MM.1S (cell line): ENCODE results near the gene CELSR3.
A peak's percentile ranks its signal among the peaks of the same experiment; 100 is the strongest.

Source experiments
- DNase-seq: peaks from one replicate; pipeline ENCODE4 v3.0.0-alpha.2; 2015
- H2AFZ ChIP-seq: fragments of 300-600 bp; sonication (generic); 2 replicates; pipeline ENCODE4 v1.6.0; 2016; ENCODE audit warnings: antibody characterized with exemption, low read length
- H3F3A ChIP-seq: fragments of 300-600 bp; sonication (generic); 2 replicates; pipeline ENCODE4 v1.6.1; 2016; ENCODE audit warnings: mild to moderate bottlenecking, antibody characterized with exemption, low read length, moderate library complexity, mixed read lengths; ENCODE audit not compliant: insufficient read depth
- H3K27ac ChIP-seq: fragments of 300-600 bp; sonication (generic); 2 replicates; pipeline ENCODE4 v1.5.1; 2016; ENCODE audit warnings: mild to moderate bottlenecking, low read length
- H3K27me3 ChIP-seq: fragments of 300-600 bp; sonication (generic); replicated peaks from 2 replicates; pipeline ENCODE4 v1.6.0; 2016; ENCODE audit warnings: low read length; ENCODE audit not compliant: insufficient read depth
- H3K36me3 ChIP-seq: fragments of 300-600 bp; sonication (generic); replicated peaks from 2 replicates; pipeline ENCODE4 v1.6.1; 2016; ENCODE audit warnings: mild to moderate bottlenecking, low read length, mixed read lengths; ENCODE audit not compliant: insufficient read depth
- H3K4me1 ChIP-seq: fragments of 300-600 bp; sonication (generic); 2 replicates; pipeline ENCODE4 v1.6.1; 2016; ENCODE audit warnings: low read length, mixed read lengths
- H3K4me2 ChIP-seq: fragments of 300-600 bp; sonication (generic); 2 replicates; pipeline ENCODE4 v1.6.0; 2016; ENCODE audit warnings: low read depth, low read length
- H3K4me3 ChIP-seq: fragments of 300-600 bp; sonication (generic); 2 replicates; pipeline ENCODE4 v1.5.1; 2016; ENCODE audit warnings: low read length, mixed read lengths
- H3K79me2 ChIP-seq: fragments of 300-600 bp; sonication (generic); 2 replicates; pipeline ENCODE4 v1.6.1; 2016; ENCODE audit warnings: mixed run types, low read length, mixed read lengths
- H3K9ac ChIP-seq: fragments of 300-600 bp; sonication (generic); 2 replicates; pipeline ENCODE4 v1.6.1; 2016; ENCODE audit warnings: low read length, mixed read lengths
- H3K9me2 ChIP-seq: fragments of 300-600 bp; sonication (generic); replicated peaks from 2 replicates; pipeline ENCODE4 v1.6.1; 2016; ENCODE audit warnings: mild to moderate bottlenecking, low read length, mixed read lengths; ENCODE audit not compliant: insufficient read depth
- H3K9me3 ChIP-seq: fragments of 300-600 bp; sonication (generic); replicated peaks from 2 replicates; pipeline ENCODE4 v1.6.1; 2016; ENCODE audit warnings: mild to moderate bottlenecking, low read length, mixed read lengths; ENCODE audit not compliant: insufficient read depth
- H4K20me1 ChIP-seq: fragments of 300-600 bp; sonication (generic); 2 replicates; pipeline ENCODE4 v1.6.1; 2016; ENCODE audit warnings: mild to moderate bottlenecking, low read length, moderate library complexity, mixed read lengths; ENCODE audit not compliant: insufficient read depth
- CTCF ChIP-seq: fragments of 300-600 bp; sonication (generic); IDR thresholded peaks from 2 replicates; pipeline ENCODE4 v1.5.1; 2016; ENCODE audit warnings: antibody characterized with exemption, low read length, mixed read lengths
- EZH2 ChIP-seq: fragments of 300-600 bp; sonication (generic); optimal IDR thresholded peaks from 2 replicates; pipeline ENCODE3; 2017; ENCODE audit warnings: low read depth, mild to moderate bottlenecking, antibody characterized with exemption, low read length, mixed read lengths
- EZH2phosphoT487 ChIP-seq: fragments of 300-600 bp; sonication (generic); IDR thresholded peaks from 2 replicates; pipeline ENCODE4 v1.6.1; 2018; ENCODE audit warnings: antibody characterized with exemption, low read length

Gene CELSR3

GRCh38 chr3:48672522-48672921, 9.8 kb upstream of the CELSR3 start:
- DNase-seq = no peak
- Histone ChIP-seq H3K27me3 (no peaks in the 10 kb centered on the region), H3K9me3 (no peaks in the 10 kb centered on the region), H3K9me2 (no peaks in the 10 kb centered on the region), H2AFZ (no peak overlapping the region), H3K36me3 (no peaks in the 10 kb centered on the region), H3F3A (no peaks in the 10 kb centered on the region), H3K4me1 (no peaks in the 10 kb centered on the region), H3K4me3 (no peak overlapping the region), H4K20me1 (no peaks in the 10 kb centered on the region), H3K27ac (no peak overlapping the region), H3K79me2 (no peaks in the 10 kb centered on the region), H3K9ac (no peak overlapping the region), H3K4me2 (no peak overlapping the region)
- TF ChIP-seq CTCF (no peak), EZH2phosphoT487 (no peak), EZH2 (no peak)

GRCh38 chr3:48664929-48665328, 2.2 kb upstream of the CELSR3 start:
- Histone ChIP-seq H3K4me2 (no peak overlapping the region), H3K27me3 (0 out of 2 replicates have a peak, but pooled peaks cover 4% of the 10 kb centered on the region), H3K9ac (no peak overlapping the region), H3K9me3 (no peaks in the 10 kb centered on the region), H3K79me2 (no peaks in the 10 kb centered on the region), H3K27ac (no peak overlapping the region), H4K20me1 (no peaks in the 10 kb centered on the region), H2AFZ (no peak overlapping the region), H3K4me3 (no peak overlapping the region), H3K9me2 (no peaks in the 10 kb centered on the region), H3K4me1 (no peaks in the 10 kb centered on the region), H3F3A (no peaks in the 10 kb centered on the region), H3K36me3 (no peaks in the 10 kb centered on the region)
- DNase-seq = no peak
- TF ChIP-seq EZH2phosphoT487 (no peak), EZH2 (no peak), CTCF (no peak)

- 0 out of 2 replicates have a peak, but pooled peaks cover 6% of the 10 kb centered on the region for H3K27me3 ChIP-seq
- no peaks in the 10 kb centered on the region for H4K20me1 ChIP-seq
- H3K9ac ChIP-seq = no peak overlapping the region
- H3K4me1 ChIP-seq = no peaks in the 10 kb centered on the region
- H3K4me2 ChIP-seq = peak overlapping the region; percentile 94; the same call in 1 of the 2 replicates
- H3K9me2 ChIP-seq = no peaks in the 10 kb centered on the region
- no peak overlapping the region for H2AFZ ChIP-seq
- H3F3A ChIP-seq = no peaks in the 10 kb centered on the region
- no peaks in the 10 kb centered on the region for H3K36me3 ChIP-seq
- no peak overlapping the region for H3K27ac ChIP-seq
- DNase-seq = no peak
- 0 out of 2 replicates have a peak overlapping the region, but pooled peaks have one; percentile 78 for H3K4me3 ChIP-seq
- H3K79me2 ChIP-seq = no peaks in the 10 kb centered on the region
- no peak for TF ChIP-seq EZH2phosphoT487
- no peak for TF ChIP-seq EZH2
- TF ChIP-seq CTCF = no peak
- no peaks in the 10 kb centered on the region for H3K9me3 ChIP-seq
Measured at GRCh38 chr3:48664313-48664644, 1.6 kb upstream of the CELSR3 start.
